IMR-90 (cell line): ENCODE results near the gene IFNGR1. TPM values are rescaled to one million over a fixed set of nuclear protein-coding genes. Genes with fewer than 3 reads are reported as not detected.

Experiments
- ATAC-seq: fragments of 200-7000 bp; cut with Tn5 transposase; 2 replicates; pipeline ENCODE4 v1.9.1; 2020; ENCODE audit warnings: low read depth, mild to moderate bottlenecking, moderate library complexity
- BruUV-seq: library from RNA; stranded (reverse); fragments of 400-500 nt; replicated peaks from 2 replicates; lab custom pipeline; 2021; lab: Mats Ljungman, UMichigan
- CTCF ChIA-PET: fragments of 300-600 bp; formaldehyde crosslinking; extraction: SDS; loops from one replicate; lab custom pipeline; 2021; ENCODE audit warnings: antibody characterized with exemption; lab: Yijun Ruan, JAX
- POLR2A ChIA-PET: fragments of 300-600 bp; sonication (Branson Sonifier 250); formaldehyde crosslinking; loops from one replicate; lab custom pipeline; 2022; ENCODE audit warnings: antibody characterized with exemption; ENCODE audit not compliant: unreplicated experiment; lab: Charles Lee
- DNase-seq: peaks from one replicate; pipeline ENCODE4 v3.0.0; 2013
- H2AFZ ChIP-seq: replicated peaks from 2 replicates; pipeline ENCODE3; 2013; ENCODE audit warnings: low read length, mild to moderate bottlenecking; ENCODE audit not compliant: poor library complexity
- H2AK5ac ChIP-seq: 2 replicates; pipeline ENCODE4 v1.6.1; 2013; ENCODE audit warnings: low read depth, low read length, inconsistent platforms
- H2AK9ac ChIP-seq: replicated peaks from 2 replicates; pipeline ENCODE3; 2013; ENCODE audit warnings: mild to moderate bottlenecking, low read depth, low read length, moderate library complexity; ENCODE audit not compliant: poor library complexity
- H2BK120ac ChIP-seq: 2 replicates; pipeline ENCODE4 v1.6.1; 2013; ENCODE audit warnings: low read depth, low read length, inconsistent platforms
- H2BK15ac ChIP-seq: 3 replicates; pipeline ENCODE4 v1.6.1; 2013; ENCODE audit warnings: low read depth, low read length, inconsistent platforms
- H2BK20ac ChIP-seq: 2 replicates; pipeline ENCODE4 v1.6.1; 2013; ENCODE audit warnings: low read depth, mild to moderate bottlenecking, inconsistent platforms, low read length, moderate library complexity
- H2BK5ac ChIP-seq: 2 replicates; pipeline ENCODE4 v1.6.1; 2013; ENCODE audit warnings: mild to moderate bottlenecking, low read depth, low read length, inconsistent platforms; ENCODE audit not compliant: poor library complexity, severe bottlenecking
- H3K14ac ChIP-seq: replicated peaks from 2 replicates; pipeline ENCODE4 v1.6.1; 2013; ENCODE audit warnings: low read depth, low read length, inconsistent platforms
- H3K18ac ChIP-seq: 2 replicates; pipeline ENCODE4 v1.6.1; 2013; ENCODE audit warnings: low read depth, low read length, control low read depth
- H3K23ac ChIP-seq: 2 replicates; pipeline ENCODE4 v1.6.1; 2013; ENCODE audit warnings: low read depth, low read length, inconsistent platforms
- H3K27ac ChIP-seq: 2 replicates; pipeline ENCODE4 v1.5.1; 2013; ENCODE audit warnings: mild to moderate bottlenecking, control low read depth, low read length; ENCODE audit not compliant: insufficient read depth
- H3K27me3 ChIP-seq: 2 replicates; pipeline ENCODE4 v1.6.1; 2013; ENCODE audit warnings: low read length; ENCODE audit not compliant: control insufficient read depth, insufficient read depth
- H3K36me3 ChIP-seq: 2 replicates; pipeline ENCODE4 v1.6.1; 2013; ENCODE audit warnings: low read length, mixed read lengths; ENCODE audit not compliant: control insufficient read depth, insufficient read depth
- H3K4ac ChIP-seq: 2 replicates; pipeline ENCODE4 v1.6.1; 2013; ENCODE audit warnings: low read depth, low read length, inconsistent platforms
- H3K4me1 ChIP-seq: 2 replicates; pipeline ENCODE4 v1.6.1; 2013; ENCODE audit warnings: low read length, mixed read lengths; ENCODE audit not compliant: control insufficient read depth, insufficient read depth
- H3K4me2 ChIP-seq: 2 replicates; pipeline ENCODE4 v1.6.1; 2013; ENCODE audit warnings: low read depth, mild to moderate bottlenecking, control low read depth, low read length, moderate library complexity
- H3K4me3 ChIP-seq: 2 replicates; pipeline ENCODE4 v1.5.1; 2013; ENCODE audit warnings: low read depth, mild to moderate bottlenecking, control low read depth, low read length, moderate library complexity; ENCODE audit not compliant: insufficient read depth
- H3K56ac ChIP-seq: 2 replicates; pipeline ENCODE4 v1.6.1; 2013; ENCODE audit warnings: low read length, inconsistent platforms; ENCODE audit not compliant: insufficient read depth; ENCODE audit errors: extremely low read depth
- H3K79me1 ChIP-seq, 2 experiments: 2 replicates each; pipeline ENCODE4 v1.6.1; 2013; ENCODE audit warnings: low read length in 2 of 2, inconsistent platforms in 1 of 2, low read depth in 1 of 2
- H3K9ac ChIP-seq: 2 replicates; pipeline ENCODE4 v1.6.1; 2013; ENCODE audit warnings: low read depth, low read length, control low read depth
- H3K9me1 ChIP-seq: 2 replicates; pipeline ENCODE4 v1.6.1; 2013; ENCODE audit warnings: low read length, inconsistent platforms; ENCODE audit not compliant: insufficient read depth
- H3K9me3 ChIP-seq: 2 replicates; pipeline ENCODE4 v1.6.1; 2013; ENCODE audit warnings: low read length; ENCODE audit not compliant: control insufficient read depth, insufficient read depth
- H4K20me1 ChIP-seq: 2 replicates; pipeline ENCODE4 v1.6.1; 2013; ENCODE audit warnings: low read length, inconsistent platforms; ENCODE audit not compliant: insufficient read depth
- H4K5ac ChIP-seq: 2 replicates; pipeline ENCODE4 v1.6.1; 2013; ENCODE audit warnings: mild to moderate bottlenecking, low read depth, low read length, control low read depth
- H4K8ac ChIP-seq, 2 experiments: 2 replicates each; pipeline ENCODE4 v1.6.1; 2013; ENCODE audit warnings: low read depth in 2 of 2, low read length in 2 of 2, control low read depth in 1 of 2, inconsistent platforms in 1 of 2
- H4K91ac ChIP-seq: 2 replicates; pipeline ENCODE4 v1.6.1; 2013; ENCODE audit warnings: low read depth, low read length, inconsistent platforms; ENCODE audit not compliant: insufficient read depth
- BHLHE40 ChIP-seq: fragments of 150-350 bp; IDR thresholded peaks from 2 replicates; pipeline ENCODE4 v1.6.1; 2016; ENCODE audit warnings: mild to moderate bottlenecking, low read depth, low read length
- CEBPB ChIP-seq: IDR thresholded peaks from 2 replicates; pipeline ENCODE4 v1.6.1; 2012; ENCODE audit warnings: low read depth, low read length, improper control_type of control experiment
- CHD1 ChIP-seq: IDR thresholded peaks from 2 replicates; pipeline ENCODE4 v1.6.1; 2012; ENCODE audit warnings: low read depth, low read length, improper control_type of control experiment
- FOS ChIP-seq: fragments of 150-350 bp; IDR thresholded peaks from 2 replicates; pipeline ENCODE4 v1.6.1; 2016; ENCODE audit warnings: low read depth, low read length
- MAFK ChIP-seq: IDR thresholded peaks from 2 replicates; pipeline ENCODE4 v1.6.1; 2012; ENCODE audit warnings: low read depth, low read length, improper control_type of control experiment
- MAZ ChIP-seq: IDR thresholded peaks from 2 replicates; pipeline ENCODE4 v1.6.1; 2012; ENCODE audit warnings: low read depth, mild to moderate bottlenecking, low read length, improper control_type of control experiment, moderate library complexity, borderline replicate concordance
- MXI1 ChIP-seq: IDR thresholded peaks from 2 replicates; pipeline ENCODE4 v1.6.1; 2012; ENCODE audit warnings: low read depth, mild to moderate bottlenecking, low read length, moderate library complexity, borderline replicate concordance
- NFE2L2 ChIP-seq: fragments of 150-350 bp; IDR thresholded peaks from 2 replicates; pipeline ENCODE4 v1.6.1; 2016; ENCODE audit warnings: low read depth, mild to moderate bottlenecking, low read length
- POLR2A ChIP-seq: IDR thresholded peaks from 2 replicates; pipeline ENCODE4 v1.6.1; 2012; ENCODE audit warnings: mild to moderate bottlenecking, low read depth, low read length
- RAD21 ChIP-seq: IDR thresholded peaks from 2 replicates; pipeline ENCODE4 v1.6.1; 2012; ENCODE audit warnings: low read length, improper control_type of control experiment
- RCOR1 ChIP-seq: IDR thresholded peaks from 2 replicates; pipeline ENCODE4 v1.6.1; 2012; ENCODE audit warnings: mild to moderate bottlenecking, low read length, improper control_type of control experiment; ENCODE audit not compliant: insufficient replicate concordance
- RFX5 ChIP-seq: IDR thresholded peaks from 2 replicates; pipeline ENCODE4 v1.8.0; 2012; ENCODE audit warnings: low read depth, mild to moderate bottlenecking, low read length, moderate library complexity
- SMC3 ChIP-seq: fragments of 150-350 bp; IDR thresholded peaks from 2 replicates; pipeline ENCODE4 v1.6.1; 2016; ENCODE audit warnings: low read depth, mild to moderate bottlenecking, antibody characterized with exemption, low read length, moderate library complexity
- WGBS, 2 experiments: methylation state at CpG; one replicate each; pipeline versions ENCODE4 v1.1.5 to v1.1.7; 2013; ENCODE audit warnings: missing lambda C conversion rate in 2 of 2; ENCODE audit not compliant: insufficient read length in 1 of 2; ENCODE audit errors: extremely low coverage in 2 of 2; 5-methylcytosine and 5-hydroxymethylcytosine counted together
- dilution Hi-C: fragments of 300-500 bp; cut with HindIII; formaldehyde crosslinking; loops from one replicate; pipeline ENCODE4 v1.14.3; 2018; ENCODE audit warnings: low sequenced_read_pairs; ENCODE audit not compliant: unreplicated experiment
- in situ Hi-C: fragments of 300-500 bp; cut with MboI; formaldehyde crosslinking; loops from 3 replicates; pipeline ENCODE4 v1.14.3; 2019; ENCODE audit warnings: low sequenced_read_pairs, inconsistent platforms, mixed read lengths
- intact Hi-C: fragments of 100-400 bp; cut with micrococcal nuclease; formaldehyde crosslinking; loops from 2 replicates; pipeline ENCODE4 v1.10.0; 2022
- polyA plus RNA-seq, 3 experiments: library from polyadenylated mRNA; depleted of rRNA; stranded (reverse); fragments of >200 nt; gene quantifications; 2 replicates each; pipeline ENCODE4 v1.2.3, GENCODE V29; 2012; ENCODE audit warnings: low replicate concordance in 1 of 3
- total RNA-seq: library from RNA; depleted of rRNA; stranded (reverse); fragments of >200 nt; gene quantifications from 2 replicates; pipeline ENCODE4 v1.2.3, GENCODE V29; 2012
- TF ChIP-seq, protein P1 (sequence below): conservative IDR thresholded peaks from 2 replicates; pipeline ENCODE4 v1.5.1; 2012; ENCODE audit warnings: mild to moderate bottlenecking, low read depth, low read length, improper control_type of control experiment
- TF ChIP-seq, protein P2 (sequence below): fragments of 150-350 bp; IDR thresholded peaks from 2 replicates; pipeline ENCODE4 v1.6.1; 2017; ENCODE audit warnings: mild to moderate bottlenecking, antibody characterized with exemption, low read length, low read depth
- TF ChIP-seq, protein P3 (sequence below): fragments of 150-350 bp; IDR thresholded peaks from 2 replicates; pipeline ENCODE4 v1.6.1; 2016; ENCODE audit warnings: low read depth, mild to moderate bottlenecking, low read length, moderate library complexity, borderline replicate concordance

The IFNGR1 gene
- total and polyA plus RNA-seq, 2 of the 4 experiments (the other 2 are of a cell fraction): 19.1 to 25.6 TPM

DNA sequence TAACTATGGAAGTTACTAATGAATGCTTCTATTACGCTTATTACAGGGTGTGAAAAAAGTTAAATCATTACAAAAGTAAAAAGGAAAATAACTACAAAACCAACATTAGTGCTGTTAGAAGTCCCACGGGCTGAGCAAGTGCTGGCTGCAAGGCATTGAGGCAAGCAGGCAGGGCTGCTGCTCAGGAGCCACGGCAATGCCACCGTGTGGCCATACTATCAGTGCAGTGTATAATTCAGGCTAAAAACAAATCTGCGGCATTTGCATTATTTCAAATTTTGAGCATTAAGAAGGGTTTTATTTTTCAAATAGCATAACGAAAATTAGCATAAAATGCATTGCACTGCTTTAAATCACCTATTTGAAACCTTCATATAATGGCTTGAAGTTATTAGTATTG is 17.1 kb downstream of the IFNGR1 start:
- no peak overlapping the region for H2BK20ac ChIP-seq
- H3K9me1 ChIP-seq: no peaks in the 10 kb centered on the region
- BruUV-seq: no TSS peak
- no CpG with 5 or more reads among the region's 6 CpGs for WGBS, 2 experiments
- dilution Hi-C loops: no loop called here
- peaks cover 29% of the 10 kb centered on the region for H3K36me3 ChIP-seq
- in situ Hi-C loops: no loop called here
- ChIA-PET CTCF (interaction anchor here (0.6 kb wide), 1 partner anchor 769 kb away, joined by 5 read pairs; no protein-coding TSS in a partner anchor), POLR2A (no interaction called here)
- H3K27me3 ChIP-seq: no peaks in the 10 kb centered on the region
- DNase-seq (no peak), ATAC-seq (no peak)
- no peak overlapping the region for H3K27ac ChIP-seq
- no peak overlapping the region for H4K8ac ChIP-seq
- H3K4ac ChIP-seq: no peak overlapping the region
- H3K56ac ChIP-seq: no peak overlapping the region
- no peak overlapping the region for H4K91ac ChIP-seq
- H3K9me3 ChIP-seq: no peaks in the 10 kb centered on the region
- no peak overlapping the region for H2BK15ac ChIP-seq
- H3K23ac ChIP-seq: no peak overlapping the region
- no peak overlapping the region for H3K18ac ChIP-seq
- H4K5ac ChIP-seq: no peak overlapping the region
- no peak overlapping the region for H2AK5ac ChIP-seq
- peaks cover 3 to 4% of the 10 kb centered on the region in 2 experiments; a peak in 2 of 4 replicates for H3K79me1 ChIP-seq
- H3K14ac ChIP-seq: no peak overlapping the region
- no peak overlapping the region for H3K4me3 ChIP-seq
- no peak overlapping the region for H2AFZ ChIP-seq
- H3K4me2 ChIP-seq: no peak overlapping the region
- intact Hi-C loops: no loop called here
- no peak overlapping the region for H2BK5ac ChIP-seq
- H2AK9ac ChIP-seq: no peak overlapping the region
- no peaks in the 10 kb centered on the region for H3K4me1 ChIP-seq
- TF ChIP-seq CEBPB: no peak
- TF ChIP-seq, protein P1, sequence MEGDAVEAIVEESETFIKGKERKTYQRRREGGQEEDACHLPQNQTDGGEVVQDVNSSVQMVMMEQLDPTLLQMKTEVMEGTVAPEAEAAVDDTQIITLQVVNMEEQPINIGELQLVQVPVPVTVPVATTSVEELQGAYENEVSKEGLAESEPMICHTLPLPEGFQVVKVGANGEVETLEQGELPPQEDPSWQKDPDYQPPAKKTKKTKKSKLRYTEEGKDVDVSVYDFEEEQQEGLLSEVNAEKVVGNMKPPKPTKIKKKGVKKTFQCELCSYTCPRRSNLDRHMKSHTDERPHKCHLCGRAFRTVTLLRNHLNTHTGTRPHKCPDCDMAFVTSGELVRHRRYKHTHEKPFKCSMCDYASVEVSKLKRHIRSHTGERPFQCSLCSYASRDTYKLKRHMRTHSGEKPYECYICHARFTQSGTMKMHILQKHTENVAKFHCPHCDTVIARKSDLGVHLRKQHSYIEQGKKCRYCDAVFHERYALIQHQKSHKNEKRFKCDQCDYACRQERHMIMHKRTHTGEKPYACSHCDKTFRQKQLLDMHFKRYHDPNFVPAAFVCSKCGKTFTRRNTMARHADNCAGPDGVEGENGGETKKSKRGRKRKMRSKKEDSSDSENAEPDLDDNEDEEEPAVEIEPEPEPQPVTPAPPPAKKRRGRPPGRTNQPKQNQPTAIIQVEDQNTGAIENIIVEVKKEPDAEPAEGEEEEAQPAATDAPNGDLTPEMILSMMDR: no peak
- TF ChIP-seq MAFK: no peak
- no peak for TF ChIP-seq RFX5
- TF ChIP-seq, protein P2, sequence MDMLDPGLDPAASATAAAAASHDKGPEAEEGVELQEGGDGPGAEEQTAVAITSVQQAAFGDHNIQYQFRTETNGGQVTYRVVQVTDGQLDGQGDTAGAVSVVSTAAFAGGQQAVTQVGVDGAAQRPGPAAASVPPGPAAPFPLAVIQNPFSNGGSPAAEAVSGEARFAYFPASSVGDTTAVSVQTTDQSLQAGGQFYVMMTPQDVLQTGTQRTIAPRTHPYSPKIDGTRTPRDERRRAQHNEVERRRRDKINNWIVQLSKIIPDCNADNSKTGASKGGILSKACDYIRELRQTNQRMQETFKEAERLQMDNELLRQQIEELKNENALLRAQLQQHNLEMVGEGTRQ: no peak
- TF ChIP-seq RAD21: no peak
- no peak for TF ChIP-seq BHLHE40
- TF ChIP-seq MAZ: no peak
- no peak for TF ChIP-seq SMC3
- no peak for TF ChIP-seq RCOR1
- TF ChIP-seq NFE2L2: no peak
- no peak for TF ChIP-seq MXI1
- TF ChIP-seq FOS: no peak
- TF ChIP-seq POLR2A: no peak
- TF ChIP-seq CHD1: no peak
- TF ChIP-seq, protein P3, sequence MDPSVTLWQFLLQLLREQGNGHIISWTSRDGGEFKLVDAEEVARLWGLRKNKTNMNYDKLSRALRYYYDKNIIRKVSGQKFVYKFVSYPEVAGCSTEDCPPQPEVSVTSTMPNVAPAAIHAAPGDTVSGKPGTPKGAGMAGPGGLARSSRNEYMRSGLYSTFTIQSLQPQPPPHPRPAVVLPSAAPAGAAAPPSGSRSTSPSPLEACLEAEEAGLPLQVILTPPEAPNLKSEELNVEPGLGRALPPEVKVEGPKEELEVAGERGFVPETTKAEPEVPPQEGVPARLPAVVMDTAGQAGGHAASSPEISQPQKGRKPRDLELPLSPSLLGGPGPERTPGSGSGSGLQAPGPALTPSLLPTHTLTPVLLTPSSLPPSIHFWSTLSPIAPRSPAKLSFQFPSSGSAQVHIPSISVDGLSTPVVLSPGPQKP: no peak
- H4K20me1 ChIP-seq: no peaks in the 10 kb centered on the region
- no peak overlapping the region for H2BK120ac ChIP-seq
- H3K9ac ChIP-seq: no peak overlapping the region
